ENCODE data around the gene CDK5RAP2.
"Not testable (repeated sequence)": the region's sequence is repeated elsewhere in the genome, so short reads cannot be mapped to it uniquely, and the experiment has no call there.

CDK5RAP2 gene

GRCh38 chr9:120542701-120543490 is 37.1 kb downstream of the CDK5RAP2 start:
- no peak for DNase-seq

GRCh38 chr9:120541921-120542320 is 38.0 kb downstream of the CDK5RAP2 start:
- DNase-seq: no peak

DNA sequence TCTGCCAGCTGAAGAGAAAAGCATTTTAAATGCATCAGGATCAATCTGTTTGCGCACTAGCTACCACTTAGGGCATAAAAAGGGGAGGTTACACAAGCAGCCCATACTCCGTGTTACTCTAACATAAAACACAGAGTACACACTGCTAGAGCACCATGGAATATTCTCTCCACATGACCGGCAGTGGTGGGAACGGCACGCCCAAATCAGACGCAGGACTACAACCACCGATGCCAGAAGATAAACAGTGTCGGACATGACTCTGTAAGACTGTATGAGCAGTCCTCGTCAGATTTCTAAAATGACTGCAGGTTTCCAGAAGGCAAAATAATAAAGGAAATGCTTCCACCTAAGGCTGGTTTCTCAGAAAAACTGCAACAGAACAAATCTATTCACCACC is 40.0 kb downstream of the CDK5RAP2 start:
- no peak for DNase-seq

GRCh38 chr9:120538339-120538738 is 41.6 kb downstream of the CDK5RAP2 start:
- no peak for DNase-seq

DNA sequence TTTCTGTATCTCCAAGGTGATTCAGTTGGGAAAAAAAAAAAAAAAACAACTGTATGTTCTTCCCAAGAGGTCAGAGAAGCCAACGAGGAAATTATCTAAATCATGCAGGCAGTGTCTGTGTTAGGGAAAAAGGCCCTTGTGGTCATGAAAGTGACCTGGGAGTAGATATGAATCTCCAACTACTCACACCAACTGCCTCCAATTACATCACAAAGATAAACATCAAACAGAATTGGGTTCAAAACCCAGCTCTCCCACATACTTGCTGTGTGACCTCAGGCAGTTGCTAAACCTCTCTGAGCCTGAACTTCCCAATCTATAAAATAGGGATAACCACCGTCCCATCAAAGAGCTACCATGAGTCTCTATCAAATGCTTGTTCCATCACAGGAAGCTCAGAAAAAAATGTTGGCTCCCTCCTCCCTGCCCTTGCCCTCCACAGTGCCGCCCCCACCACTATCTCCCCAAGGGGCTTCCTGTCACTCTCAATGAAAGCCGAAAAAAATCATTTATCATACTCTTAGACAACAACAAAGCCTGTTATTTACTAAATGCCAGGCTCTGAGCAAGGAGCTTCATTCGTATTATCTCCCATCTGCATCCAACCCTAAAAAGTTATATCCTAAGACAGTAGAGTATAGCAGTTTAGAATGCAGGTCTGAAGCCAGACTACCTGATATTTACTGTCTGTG is 42.9 kb downstream of the CDK5RAP2 start:
- peak; percentile 41 for DNase-seq

DNA sequence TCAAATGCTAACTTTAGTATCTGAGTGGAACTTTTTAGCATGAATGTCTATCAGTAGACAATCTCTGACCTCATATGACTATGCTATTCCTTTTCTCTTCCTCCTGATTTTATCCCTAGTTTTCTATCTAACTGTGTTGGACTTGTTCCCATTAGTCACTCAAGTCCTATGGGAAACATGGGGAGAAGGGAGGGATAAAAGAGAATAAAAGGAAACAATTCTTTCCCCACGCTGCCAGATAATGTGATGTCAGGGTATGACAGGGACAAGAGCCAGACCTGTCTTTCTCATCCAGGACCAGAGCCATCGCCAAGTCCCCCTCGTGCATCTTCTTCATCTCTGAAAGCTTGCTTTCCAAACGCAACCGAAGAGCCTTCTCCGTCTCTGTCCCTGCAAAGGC is 43.9 kb downstream of the CDK5RAP2 start:
- no peak for DNase-seq

DNA sequence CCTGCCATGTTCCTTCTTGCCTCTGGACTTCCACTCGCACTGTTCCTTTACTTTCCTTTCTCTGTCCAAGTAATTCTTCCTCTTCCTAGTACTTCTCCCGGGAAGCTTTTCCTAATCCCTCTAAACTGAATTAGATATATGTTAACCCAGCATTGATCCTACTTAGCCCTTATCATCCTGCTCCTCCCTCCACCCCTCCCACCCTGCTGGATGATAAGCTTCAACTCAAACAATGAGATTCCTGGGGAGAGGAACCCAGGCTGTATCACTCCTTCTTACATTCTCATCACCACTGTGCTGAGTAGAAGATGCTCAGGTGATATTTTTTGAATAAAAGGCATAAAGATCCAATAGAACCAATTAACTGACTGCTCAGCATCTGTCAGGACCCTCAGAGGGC is 45.7 kb downstream of the CDK5RAP2 start:
- no peak for DNase-seq

GRCh38 chr9:120532891-120533290 is 47.1 kb downstream of the CDK5RAP2 start:
- DNase-seq: no peak

DNA sequence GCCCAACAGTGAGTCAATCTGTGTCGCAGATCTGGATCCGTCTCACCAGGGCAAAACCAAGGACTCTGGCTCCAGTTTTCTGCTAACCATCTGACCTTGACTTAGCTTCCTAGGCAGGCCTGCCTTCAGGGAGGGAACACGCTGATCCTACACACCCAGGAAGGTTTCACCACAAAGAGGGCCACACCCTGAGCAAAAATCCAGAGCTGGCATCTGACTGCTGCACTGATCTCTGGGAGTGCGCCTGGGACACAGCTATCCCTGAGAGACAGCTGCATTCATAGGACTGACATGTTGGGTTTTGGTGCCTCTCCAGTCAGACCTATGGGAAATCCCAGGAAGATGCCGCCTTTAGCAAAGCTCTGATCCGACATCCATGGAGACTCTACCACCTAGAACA is 47.5 kb downstream of the CDK5RAP2 start:
- DNase-seq: peak; percentile 75

DNA sequence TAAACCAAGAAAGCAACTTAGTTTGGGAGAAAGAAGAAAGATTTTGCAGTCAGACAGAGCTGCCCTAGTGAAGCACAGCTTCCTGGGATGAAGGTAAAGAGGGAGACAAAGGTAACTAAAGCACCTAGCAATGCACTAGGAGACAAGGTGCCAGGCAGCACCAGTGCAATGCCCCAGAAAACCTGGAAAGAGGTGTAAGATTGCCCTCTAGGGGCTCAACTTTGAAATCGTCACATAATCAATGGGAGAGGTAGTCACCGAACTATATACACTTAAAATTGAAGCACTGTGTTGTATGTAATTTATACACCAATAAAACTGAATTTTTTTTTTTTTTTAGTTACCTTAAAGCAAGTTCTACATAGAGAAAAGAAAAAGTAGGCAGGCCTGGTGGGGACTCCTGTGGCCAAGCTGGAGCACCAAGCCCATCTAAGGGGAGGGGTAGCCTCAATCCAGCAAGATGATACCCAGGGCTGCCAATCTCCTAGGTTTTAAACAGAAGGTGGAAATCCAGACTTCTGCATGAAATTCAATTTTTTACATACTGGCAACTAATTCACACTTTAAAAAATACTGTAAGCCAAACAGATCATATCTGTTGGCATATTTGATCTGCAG is 48.2 kb downstream of the CDK5RAP2 start:
- DNase-seq: peak; percentile 76

DNA sequence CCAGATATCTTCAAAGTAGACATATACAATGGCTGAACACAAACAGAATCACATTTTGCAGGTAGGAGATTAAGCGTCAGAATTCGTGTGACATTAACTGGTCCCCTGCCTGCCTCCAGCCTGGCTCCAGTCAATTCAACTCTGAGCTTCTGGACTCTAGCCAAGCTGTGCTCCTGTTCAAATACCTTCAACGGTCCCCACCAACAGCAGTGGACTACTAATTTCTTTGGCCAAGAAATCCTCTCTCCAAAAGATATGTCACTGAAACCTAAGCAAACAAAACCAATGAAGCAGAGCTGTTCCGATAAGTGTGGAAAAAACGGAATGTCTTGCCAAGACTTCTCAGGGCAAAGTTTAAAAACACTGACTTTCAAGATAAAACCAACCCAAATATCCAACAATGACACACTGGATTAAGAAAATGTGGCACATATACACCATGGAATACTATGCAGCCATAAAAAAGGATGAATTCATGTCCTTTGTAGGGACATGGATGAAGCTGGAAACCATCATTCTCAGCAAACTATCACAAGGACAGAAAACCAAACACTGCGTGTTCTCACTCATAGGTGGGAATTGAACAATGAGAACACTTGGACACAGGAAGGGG is 49.6 kb downstream of the CDK5RAP2 start:
- not testable (repeated sequence) for DNase-seq

- no peak for DNase-seq
These were observed 51.1 kb downstream of the CDK5RAP2 start for GRCh38 chr9:120528829-120529228.

- DNase-seq: no peak
These were observed 51.6 kb downstream of the CDK5RAP2 start for GRCh38 chr9:120528327-120528726.

GRCh38 chr9:120526534-120526933 is 53.4 kb downstream of the CDK5RAP2 start:
- DNase-seq: no peak

DNA sequence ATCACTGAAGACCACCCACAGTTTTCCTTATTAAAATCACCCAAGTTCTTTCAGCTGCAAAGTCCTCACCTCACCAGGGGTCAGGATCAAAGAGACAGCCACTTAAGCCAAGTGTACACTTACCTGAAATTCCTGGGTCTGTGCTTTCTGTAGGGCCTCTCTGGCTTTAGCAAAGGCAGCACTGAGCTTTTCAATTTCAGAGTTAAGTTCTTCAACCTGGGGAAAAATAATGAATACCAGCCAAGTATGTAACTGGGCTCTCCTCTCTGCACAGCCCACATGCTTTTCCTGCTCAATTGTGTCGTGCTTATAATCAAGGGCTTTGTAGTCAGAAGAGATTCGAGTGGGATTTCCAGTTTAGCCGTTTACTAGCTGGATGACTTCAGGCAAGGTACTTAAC is 55.1 kb downstream of the CDK5RAP2 start:
- no peak for DNase-seq

- DNase-seq: no peak
These were observed 55.9 kb downstream of the CDK5RAP2 start for GRCh38 chr9:120524038-120524437.

- DNase-seq: no peak
These were observed 57.4 kb downstream of the CDK5RAP2 start for GRCh38 chr9:120522558-120522957.

DNA sequence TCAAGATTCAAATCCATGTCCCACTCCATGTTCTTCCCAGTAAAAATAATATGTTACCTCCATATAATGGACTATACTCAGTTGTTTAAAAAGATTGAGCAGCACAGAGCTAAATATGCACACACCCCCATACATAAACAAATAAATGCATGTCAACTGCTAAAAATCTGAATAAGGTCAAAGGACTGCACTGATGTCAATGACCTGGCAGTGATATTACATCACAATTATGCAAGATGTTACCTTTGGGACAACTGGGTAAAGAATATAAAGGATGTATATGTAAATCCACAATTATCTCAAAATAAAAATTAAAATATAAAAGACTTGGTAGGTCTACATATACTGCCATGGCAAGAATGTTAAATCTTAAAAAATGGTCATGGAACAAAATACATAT is 57.9 kb downstream of the CDK5RAP2 start:
- no peak for DNase-seq

DNA sequence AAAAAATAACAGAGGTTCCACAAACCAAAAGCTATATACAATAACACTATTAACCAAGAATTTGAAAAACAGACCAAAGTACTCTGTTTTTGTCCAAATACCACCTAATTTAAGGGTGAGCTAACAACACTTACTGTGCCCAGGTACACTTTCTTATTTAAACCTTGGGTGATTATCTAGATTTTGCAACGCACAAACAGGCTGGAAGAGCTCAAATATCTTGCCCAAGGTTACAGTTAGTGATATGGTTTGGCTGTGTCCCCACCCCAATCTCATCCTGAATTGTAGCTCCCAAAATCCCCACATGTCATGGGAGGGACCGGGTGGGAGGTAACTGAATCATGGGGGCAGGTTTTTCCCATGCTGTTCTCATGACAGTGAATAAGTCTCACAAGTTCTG is 58.9 kb downstream of the CDK5RAP2 start:
- DNase-seq: no peak

- not testable (repeated sequence) for DNase-seq
These were observed 64.0 kb downstream of the CDK5RAP2 start for GRCh38 chr9:120515996-120516395.

- not testable (repeated sequence) for DNase-seq
These were observed 64.5 kb downstream of the CDK5RAP2 start for GRCh38 chr9:120515481-120515880.

- DNase-seq: no peak
These were observed 65.6 kb downstream of the CDK5RAP2 start for GRCh38 chr9:120514405-120514804.

GRCh38 chr9:120513825-120514396 is 66.1 kb downstream of the CDK5RAP2 start:
- no peak for DNase-seq

Data from hematopoietic multipotent progenitor cell treated with erythropoietin and hydrocortisone succinate and interleukin-3 and kit ligand, for 6 days (in vitro differentiated cells).